Measurements from ENCODE around the gene TTLL3. TPM values are rescaled to one million over a fixed set of nuclear protein-coding genes. Genes with fewer than 3 reads are reported as not detected.

TTLL3 gene
- total and polyA plus RNA-seq, 2 of the 13 experiments (the other 11 are each of a cell fraction or from before 2014, with no cell fraction given): 9.5 to 51.2 TPM

- TF ChIP-seq ZXDC (CRISPR knock-in tag; IDR thresholded peaks at IDR 0.05) (no peak), ZNF577 (CRISPR knock-in tag; IDR thresholded peaks at IDR 0.05; ENCODE audit: borderline replicate concordance, low read depth) (no peak), ZNF713 (CRISPR knock-in tag; IDR thresholded peaks at IDR 0.05) (no peak), ZNF280B (CRISPR knock-in tag; IDR thresholded peaks at IDR 0.05; ENCODE audit: borderline replicate concordance) (no peak)
These were observed 3.1 kb upstream of the TTLL3 start (continued) for GRCh38 chr3:9806688-9807589.

- ATAC-seq (no peak), FAIRE-seq (no peak), DNase-seq (ENCODE audit: low spot score) (no peak)
- ChIA-PET POLR2A (interaction anchor here (1.2 to 2.7 kb wide), 3 partner anchors 11 to 59 kb away, joined by 3 to 13 read pairs (median 5); partner anchors contain the start of genes ARPC4, OGG1 and TADA3), CTCF (ENCODE audit: low intra/inter-chr PET ratio, low total read pairs) (no interaction called here)
- peaks cover 21 to 45% of the 10 kb centered on the region in 2 experiments for H3K36me3 ChIP-seq (replicated peaks in 1 of 2; ENCODE audit: control insufficient read depth in 1 of 2, insufficient read depth in 2 of 2, low read length in 2 of 2)
- no peaks in the 10 kb centered on the region for H3K9me3 ChIP-seq (ENCODE audit: low read length)
- no TSS peak for BruUV-seq (replicated peaks)
- H3K4me1 ChIP-seq (ENCODE audit: insufficient read depth, low read length): no peaks in the 10 kb centered on the region
- intact Hi-C loops (cut with micrococcal nuclease; ENCODE audit: unreplicated experiment): no loop called here
- no peak overlapping the region for H3K9ac ChIP-seq (ENCODE audit: insufficient read depth, low read depth, low read length)
- H4K20me1 ChIP-seq (ENCODE audit: insufficient read depth, low read length): no peaks in the 10 kb centered on the region
- in situ Hi-C loops (cut with HindIII; ENCODE audit: extremely low pct_ligation_motif_present, low pct_unique_long_range_greater_than_20kb): no loop called here
- H3K27ac ChIP-seq (ENCODE audit: extremely low read length, insufficient read depth, low read length): no peak overlapping the region
- H3K4me2 ChIP-seq (ENCODE audit: low read depth, low read length): no peak overlapping the region
- H3K27me3 ChIP-seq (ENCODE audit: control insufficient read depth in 1 of 2, insufficient read depth in 2 of 2, low read length in 2 of 2): no peaks in the 10 kb centered on the region; a peak in 1 of 5 replicates
- H3K79me2 ChIP-seq (ENCODE audit: insufficient read depth, low read length): no peaks in the 10 kb centered on the region
- 93% methylated on average over 2 of the region's 2 CpGs for WGBS (ENCODE audit: low lambda C conversion rate)
- no peak overlapping the region for H3K4me3 ChIP-seq (replicated peaks in 1 of 3; ENCODE audit: insufficient read depth in 1 of 3, low read depth in 2 of 3, low read length in 3 of 3)
- H2AFZ ChIP-seq (ENCODE audit: low read length): no peak overlapping the region
- TF ChIP-seq RXRA (CRISPR knock-in tag; IDR thresholded peaks at IDR 0.05): no peak
- no peak for TF ChIP-seq ZC3H13 (CRISPR knock-in tag; IDR thresholded peaks at IDR 0.05)
- TF ChIP-seq ZNF275 (CRISPR knock-in tag; IDR thresholded peaks at IDR 0.05; ENCODE audit: borderline replicate concordance): no peak
- TF ChIP-seq PRDM10 (CRISPR knock-in tag; IDR thresholded peaks at IDR 0.05; ENCODE audit: low read depth): no peak
- TF ChIP-seq POLR2A (IDR thresholded peaks at IDR 0.05; ENCODE audit: insufficient read depth in 1 of 2, low read depth in 2 of 2, low read length in 2 of 2): no peak
- no peak for TF ChIP-seq ONECUT2 (CRISPR knock-in tag; IDR thresholded peaks at IDR 0.05)
These were observed 2.1 kb upstream of the TTLL3 start for GRCh38 chr3:9807981-9808344.

All from HepG2 (cell line).